ENCODE measurements around the gene RLN3.
A peak's percentile ranks its signal among the peaks of the same experiment; 100 is the strongest.
"Not testable (repeated sequence)": the region's sequence is repeated elsewhere in the genome, so short reads cannot be mapped to it uniquely, and the experiment has no call there.

The RLN3 gene

DNA sequence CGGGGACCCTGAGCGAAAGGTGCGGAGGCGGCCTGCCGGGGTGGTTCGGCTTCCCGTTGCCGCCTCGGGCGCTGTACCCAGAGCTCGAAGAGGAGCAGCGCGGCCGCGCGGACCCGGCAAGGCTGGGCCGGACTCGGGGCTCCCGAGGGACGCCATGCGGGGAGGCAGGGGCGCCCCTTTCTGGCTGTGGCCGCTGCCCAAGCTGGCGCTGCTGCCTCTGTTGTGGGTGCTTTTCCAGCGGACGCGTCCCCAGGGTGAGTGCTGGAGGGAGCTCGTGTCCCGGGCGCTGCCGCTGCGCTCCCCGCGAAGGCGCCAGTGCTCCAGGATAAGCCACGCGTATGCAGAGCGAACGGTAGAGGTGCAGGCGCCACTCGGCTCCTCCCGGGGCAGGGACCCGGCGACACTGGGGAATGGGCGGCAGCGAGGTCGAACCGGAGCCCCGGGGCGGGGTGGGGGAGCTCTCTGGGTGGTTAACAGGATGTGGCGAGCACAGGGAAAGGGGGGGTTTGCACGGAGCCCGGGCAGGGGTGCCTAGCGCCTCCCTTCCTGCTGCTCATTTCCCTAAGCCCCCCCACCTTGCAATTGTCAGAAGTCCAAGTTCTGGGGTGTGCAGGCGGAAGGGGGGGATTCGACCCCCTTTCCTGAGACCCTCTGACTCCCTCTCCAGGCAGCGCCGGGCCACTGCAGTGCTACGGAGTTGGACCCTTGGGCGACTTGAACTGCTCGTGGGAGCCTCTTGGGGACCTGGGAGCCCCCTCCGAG lies 4.0 kb downstream of the RLN3 start, which contains the start of gene IL27RA:
IL27RA (plus strand) TSS at position 44 of the 762 bp plus-strand sequence; CDS start at position 155, 111 bp downstream.
- TF ChIP-seq SPI1 (IDR thresholded peaks at IDR 0.05; ENCODE audit: low read depth, low read length) (0 out of 2 replicates have a peak, but pooled peaks have one; percentile 12), PAX5 (IDR thresholded peaks at IDR 0.05; ENCODE audit: insufficient read depth, low read length, severe bottlenecking) (no peak), POLR2AphosphoS5 (IDR thresholded peaks at IDR 0.05; ENCODE audit: low read depth, low read length) (0 out of 2 replicates have a peak, but pooled peaks have one; percentile 35), POU2F2 (IDR thresholded peaks at IDR 0.05; ENCODE audit: low read depth, low read length) (0 out of 2 replicates have a peak, but pooled peaks have one; percentile 45), POLR2A (IDR thresholded peaks at IDR 0.05; ENCODE audit: low read depth, low read length) (peak; percentile 54), TAF1 (IDR thresholded peaks at IDR 0.05; ENCODE audit: low read depth, low read length) (no peak; the same call in 1 of the 2 replicates)
- DNase-seq (ENCODE audit: insufficient read length, low spot score) = peak; percentile 77
- FAIRE-seq = peak; percentile 82

DNA sequence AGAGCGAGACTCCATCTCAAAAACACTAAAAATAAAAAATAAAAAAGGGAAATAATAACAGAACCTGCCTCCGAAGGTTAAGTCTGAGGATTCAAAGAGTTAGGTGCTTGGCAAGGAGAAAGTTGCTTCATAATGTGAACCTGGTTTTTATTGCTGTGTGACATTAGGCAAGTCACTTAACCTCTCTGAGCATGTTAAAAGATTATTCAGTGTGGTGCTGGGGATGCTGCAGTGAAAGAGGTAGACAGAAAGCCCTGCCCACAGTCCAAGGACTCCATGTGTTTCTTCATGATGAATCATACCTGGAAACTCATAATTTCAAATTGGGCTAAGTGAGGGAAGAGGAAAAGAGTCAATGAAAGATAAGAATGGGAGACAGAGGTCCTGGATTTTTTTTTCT lies 6.0 kb downstream of the RLN3 start:
- TF ChIP-seq TAF1 (IDR thresholded peaks at IDR 0.05; ENCODE audit: low read depth, low read length) (no peak), PAX5 (IDR thresholded peaks at IDR 0.05; ENCODE audit: insufficient read depth, low read length, severe bottlenecking) (no peak), POLR2A (IDR thresholded peaks at IDR 0.05; ENCODE audit: low read depth, low read length) (no peak), POLR2AphosphoS5 (IDR thresholded peaks at IDR 0.05; ENCODE audit: low read depth, low read length) (no peak), SPI1 (IDR thresholded peaks at IDR 0.05; ENCODE audit: low read depth, low read length) (no peak), POU2F2 (IDR thresholded peaks at IDR 0.05; ENCODE audit: low read depth, low read length) (no peak)
- FAIRE-seq (no peak), DNase-seq (ENCODE audit: insufficient read length, low spot score) (no peak)

DNA sequence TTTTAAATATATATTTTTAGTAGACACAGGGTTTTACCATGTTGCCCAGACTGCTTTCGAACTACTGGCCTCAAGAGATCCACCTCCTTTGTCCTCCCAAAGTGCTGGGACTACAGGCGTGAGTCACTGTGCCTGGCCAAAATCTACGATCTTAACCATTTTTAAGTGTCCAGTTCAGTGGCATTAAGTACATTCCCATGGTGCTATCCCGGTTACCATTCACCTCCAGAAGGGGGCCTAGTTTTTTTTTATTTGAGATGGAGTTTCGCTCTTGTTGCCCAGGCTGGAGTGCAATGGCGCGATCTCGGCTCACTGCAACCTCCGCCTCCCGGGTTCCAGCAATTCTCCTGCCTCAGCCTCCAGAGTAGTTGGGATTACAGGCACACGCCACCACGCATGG lies 7.2 kb downstream of the RLN3 start:
- DNase-seq (ENCODE audit: insufficient read length, low spot score); FAIRE-seq: not testable (repeated sequence)

DNA sequence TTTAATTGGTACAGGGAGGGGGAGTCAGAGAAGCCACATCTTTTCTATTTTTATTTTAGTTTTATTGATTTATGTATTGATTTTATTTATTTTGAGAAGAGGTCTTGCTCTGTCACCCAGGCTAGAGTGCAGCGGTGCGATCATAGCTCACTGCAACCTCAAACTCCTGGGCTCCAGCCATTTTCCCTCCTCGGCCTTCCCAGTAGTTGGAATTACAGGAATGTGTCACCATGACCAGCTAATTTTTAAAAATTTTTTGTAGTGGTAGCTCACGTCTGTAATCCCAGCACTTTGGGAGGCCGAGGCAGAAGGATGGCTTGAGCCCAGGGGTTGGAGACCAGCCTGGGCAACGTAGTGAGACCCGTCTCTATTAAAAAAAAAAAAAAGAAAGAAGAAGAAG lies 7.8 kb downstream of the RLN3 start:
- TF ChIP-seq PAX5 (IDR thresholded peaks at IDR 0.05; ENCODE audit: insufficient read depth, low read length, severe bottlenecking) (no peak), TAF1 (IDR thresholded peaks at IDR 0.05; ENCODE audit: low read depth, low read length) (no peak), POU2F2 (IDR thresholded peaks at IDR 0.05; ENCODE audit: low read depth, low read length) (no peak), POLR2AphosphoS5 (IDR thresholded peaks at IDR 0.05; ENCODE audit: low read depth, low read length) (no peak), POLR2A (IDR thresholded peaks at IDR 0.05; ENCODE audit: low read depth, low read length) (no peak), SPI1 (IDR thresholded peaks at IDR 0.05; ENCODE audit: low read depth, low read length) (no peak)
- no peak for FAIRE-seq
- DNase-seq (ENCODE audit: insufficient read length, low spot score) = no peak

DNA sequence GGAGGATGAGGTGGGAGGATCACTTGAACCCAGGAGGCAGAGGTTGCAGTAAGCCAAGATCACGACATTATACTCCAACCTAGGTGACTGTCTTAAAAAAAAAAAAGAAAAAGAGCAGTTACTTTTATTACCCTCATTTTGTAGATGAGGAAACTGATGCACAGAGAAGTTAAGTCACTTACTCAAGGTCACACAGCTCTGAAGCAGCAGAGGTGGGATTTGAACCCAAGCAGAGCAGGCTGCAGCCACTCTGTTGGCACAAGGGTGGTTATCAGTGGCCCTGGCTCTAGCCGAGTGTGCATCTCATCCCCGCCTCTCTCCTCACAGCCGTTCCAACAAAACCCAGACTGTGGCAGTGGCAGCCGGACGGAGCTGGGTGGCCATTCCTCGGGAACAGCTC lies 11.2 kb downstream of the RLN3 start:
- TF ChIP-seq POLR2A (IDR thresholded peaks at IDR 0.05; ENCODE audit: low read depth, low read length) (no peak), SPI1 (IDR thresholded peaks at IDR 0.05; ENCODE audit: low read depth, low read length) (no peak), PAX5 (IDR thresholded peaks at IDR 0.05; ENCODE audit: insufficient read depth, low read length, severe bottlenecking) (no peak), POLR2AphosphoS5 (IDR thresholded peaks at IDR 0.05; ENCODE audit: low read depth, low read length) (no peak)
- no peak for DNase-seq (ENCODE audit: insufficient read length, low spot score)
- FAIRE-seq = peak; percentile 23

DNA sequence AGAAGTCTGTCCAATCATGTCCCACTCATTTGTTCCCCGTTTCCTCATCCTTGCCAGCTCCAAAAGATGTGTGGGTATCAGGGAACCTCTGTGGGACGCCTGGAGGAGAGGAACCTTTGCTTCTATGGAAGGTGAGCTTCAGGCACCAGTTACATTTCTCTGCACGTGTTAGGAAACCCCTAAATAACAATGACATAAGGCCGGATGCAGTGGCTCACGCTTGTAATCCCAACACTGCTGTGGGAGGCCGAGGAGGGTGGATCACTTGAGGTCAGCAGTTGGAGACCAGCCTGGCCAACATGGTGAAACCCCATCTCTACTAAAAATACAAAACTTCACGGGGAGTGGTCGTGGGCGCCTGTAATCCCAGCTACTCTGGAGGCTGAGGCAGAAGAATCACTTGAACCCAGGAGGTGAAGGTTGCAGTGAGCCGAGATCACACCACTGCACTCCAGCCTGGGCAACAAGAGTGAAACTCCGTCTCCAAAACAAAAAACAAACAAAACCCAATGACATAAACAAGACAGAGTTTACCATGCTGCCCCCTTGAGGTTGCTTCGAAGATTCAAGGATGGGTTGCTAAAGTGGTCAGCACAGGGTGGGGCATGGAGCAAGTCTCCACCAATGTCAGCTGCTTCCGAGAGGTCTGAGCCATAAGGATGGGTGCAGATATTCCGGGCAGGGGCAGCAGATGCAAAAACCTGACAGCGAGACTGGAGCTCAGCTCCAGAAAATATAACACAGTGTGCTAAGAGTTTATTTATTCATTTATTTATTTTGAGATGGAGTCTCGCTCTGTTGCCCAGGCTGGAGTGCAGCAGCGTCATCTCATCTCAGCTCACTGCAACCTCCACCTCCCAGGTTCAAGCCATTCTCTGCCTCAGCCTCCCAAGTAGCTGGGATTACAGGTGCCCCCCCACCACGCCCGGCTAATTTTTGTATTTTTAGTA lies 15.0 kb downstream of the RLN3 start:
- TF ChIP-seq POU2F2 (IDR thresholded peaks at IDR 0.05; ENCODE audit: low read depth, low read length) (peak; percentile 34; the same call in 1 of the 2 replicates), TAF1 (IDR thresholded peaks at IDR 0.05; ENCODE audit: low read depth, low read length) (0 out of 2 replicates have a peak, but pooled peaks have one; percentile 16)
- FAIRE-seq = peak; percentile 87
- DNase-seq (ENCODE audit: insufficient read length, low spot score) = not testable (repeated sequence)

DNA sequence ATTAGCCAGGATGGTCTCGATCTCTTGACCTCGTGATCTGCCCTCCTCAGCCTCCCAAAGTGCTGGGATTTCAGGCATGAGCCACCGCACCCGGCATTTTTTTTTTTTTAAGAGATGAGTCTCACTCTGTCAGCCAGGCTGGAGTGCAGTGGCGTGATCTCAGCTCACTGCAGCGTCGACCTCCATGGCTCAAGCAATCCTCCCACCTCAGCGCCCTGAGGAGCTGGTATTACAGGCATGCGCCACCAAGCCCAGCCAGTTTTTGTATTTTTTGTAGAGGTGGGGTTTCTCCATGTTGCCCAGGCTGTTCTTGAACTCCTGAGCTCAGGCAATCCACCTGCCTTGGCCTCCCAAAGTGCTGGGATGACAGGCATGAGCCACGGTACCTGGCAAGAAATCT lies 19.9 kb downstream of the RLN3 start:
- DNase-seq (ENCODE audit: insufficient read length, low spot score); FAIRE-seq: not testable (repeated sequence)

DNA sequence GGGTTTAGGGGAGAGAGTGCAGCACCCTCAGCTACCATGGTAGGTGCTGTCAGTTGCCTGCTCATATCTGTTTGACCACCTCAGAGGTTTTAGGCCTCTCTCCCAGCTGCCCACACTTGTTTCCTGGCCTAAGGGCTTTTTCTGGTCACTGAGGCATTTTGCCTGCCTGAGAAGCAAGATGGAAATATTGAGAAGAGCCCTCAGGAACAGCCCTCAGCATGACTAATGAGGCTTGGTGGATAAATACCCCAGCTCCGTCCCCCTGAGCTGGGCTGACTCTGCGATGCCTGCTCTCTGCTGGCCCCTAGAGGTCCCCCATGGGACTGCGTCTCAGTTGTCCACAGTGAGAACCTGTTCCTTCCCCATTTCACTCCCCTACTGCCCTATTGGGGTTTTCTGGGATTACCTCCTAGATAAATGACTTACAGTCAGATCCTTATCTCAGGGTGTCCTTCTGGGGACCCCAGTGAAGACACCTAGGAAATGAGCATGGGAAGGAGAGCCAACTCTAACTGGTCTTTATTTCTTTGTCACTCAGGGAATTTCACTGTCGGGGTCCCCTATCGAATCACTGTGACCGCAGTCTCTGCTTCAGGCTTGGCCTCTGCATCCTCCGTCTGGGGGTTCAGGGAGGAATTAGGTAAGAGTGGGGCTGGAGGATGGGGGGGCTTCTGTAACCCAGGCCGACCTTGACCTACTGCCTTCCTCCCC lies 20.6 kb downstream of the RLN3 start:
- TF ChIP-seq POLR2A (IDR thresholded peaks at IDR 0.05; ENCODE audit: low read depth, low read length) = no peak
- no peak for TF ChIP-seq PAX5 (IDR thresholded peaks at IDR 0.05; ENCODE audit: insufficient read depth, low read length, severe bottlenecking)
- no peak for TF ChIP-seq POLR2AphosphoS5 (IDR thresholded peaks at IDR 0.05; ENCODE audit: low read depth, low read length)
- no peak for TF ChIP-seq POU2F2 (IDR thresholded peaks at IDR 0.05; ENCODE audit: low read depth, low read length)
- no peak for TF ChIP-seq TAF1 (IDR thresholded peaks at IDR 0.05; ENCODE audit: low read depth, low read length)
- TF ChIP-seq SPI1 (IDR thresholded peaks at IDR 0.05; ENCODE audit: low read depth, low read length) = no peak
- FAIRE-seq (peak; percentile 70), DNase-seq (ENCODE audit: insufficient read length, low spot score) (peak; percentile 71)

DNA sequence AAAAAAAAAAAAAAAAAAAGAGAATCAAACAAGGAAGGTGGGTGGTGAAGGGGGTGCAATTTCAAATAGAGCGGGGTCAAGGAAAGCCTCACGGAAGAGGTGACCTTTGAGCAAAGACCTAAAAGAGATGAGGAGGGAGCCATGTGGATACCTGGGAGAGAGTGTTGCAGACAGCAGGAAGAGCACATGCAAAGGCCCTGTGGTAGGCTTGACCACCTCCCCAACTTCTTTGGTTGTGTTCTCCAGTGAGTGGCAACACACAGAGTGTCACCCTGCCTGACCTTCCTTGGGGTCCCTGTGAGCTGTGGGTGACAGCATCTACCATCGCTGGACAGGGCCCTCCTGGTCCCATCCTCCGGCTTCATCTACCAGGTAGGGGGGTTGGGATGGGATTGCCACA lies 22.6 kb downstream of the RLN3 start:
- FAIRE-seq (no peak), DNase-seq (ENCODE audit: insufficient read length, low spot score) (no peak)
- no peak for TF ChIP-seq POU2F2 (IDR thresholded peaks at IDR 0.05; ENCODE audit: low read depth, low read length)
- TF ChIP-seq PAX5 (IDR thresholded peaks at IDR 0.05; ENCODE audit: insufficient read depth, low read length, severe bottlenecking) = no peak
- TF ChIP-seq POLR2A (IDR thresholded peaks at IDR 0.05; ENCODE audit: low read depth, low read length) = no peak
- no peak for TF ChIP-seq SPI1 (IDR thresholded peaks at IDR 0.05; ENCODE audit: low read depth, low read length)
- TF ChIP-seq TAF1 (IDR thresholded peaks at IDR 0.05; ENCODE audit: low read depth, low read length) = no peak
- no peak for TF ChIP-seq POLR2AphosphoS5 (IDR thresholded peaks at IDR 0.05; ENCODE audit: low read depth, low read length)

DNA sequence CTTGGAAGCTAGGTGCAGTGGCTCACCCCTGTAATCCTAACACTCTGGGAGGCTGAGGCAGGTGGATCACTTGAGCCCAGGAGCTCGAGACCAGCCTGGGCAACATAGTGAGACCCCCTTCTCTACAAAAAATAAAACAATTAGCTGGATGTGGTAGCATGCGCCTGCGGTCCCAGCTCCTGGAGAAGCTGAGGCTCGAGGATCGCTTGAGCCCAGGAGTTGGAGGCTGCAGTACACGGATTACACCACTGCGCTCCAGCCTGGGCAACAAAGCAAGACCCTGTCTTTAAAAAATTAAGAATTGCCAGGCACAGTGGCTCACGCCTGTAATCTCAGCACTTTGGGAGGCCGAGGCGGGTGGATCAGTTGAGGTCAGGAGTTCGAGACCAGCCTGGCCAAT lies 23.0 kb downstream of the RLN3 start:
- DNase-seq (ENCODE audit: insufficient read length, low spot score) = not testable (repeated sequence)

More for the DNA sequence above, 23.0 kb downstream of the RLN3 start:
- not testable (repeated sequence) for FAIRE-seq

Data from GM12891 (cell line).